ENCODE results near the gene SGTB.
"Not testable (repeated sequence)": the region's sequence is repeated elsewhere in the genome, so short reads cannot be mapped to it uniquely, and the experiment has no call there.

The SGTB gene

DNA sequence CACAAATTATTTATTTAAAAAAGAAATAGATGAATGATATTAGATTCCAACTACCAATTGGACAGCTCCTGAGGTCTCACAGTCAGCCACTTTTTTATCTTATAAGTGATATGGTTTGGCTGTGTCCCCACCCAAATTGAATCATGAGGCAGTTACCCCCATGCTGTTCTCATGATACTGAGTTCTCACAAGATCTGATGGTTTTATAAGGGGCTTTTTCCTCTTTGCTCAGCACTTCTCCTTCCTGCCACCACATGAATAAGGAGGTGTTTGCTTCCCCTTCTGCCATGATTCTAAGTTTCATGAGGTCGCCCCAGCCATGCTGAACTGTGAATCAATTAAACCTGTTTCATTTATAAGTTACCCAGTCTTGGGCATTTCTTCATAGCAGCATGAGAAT, 13.0 kb upstream of the SGTB start:
- no peak for DNase-seq (ENCODE audit: low read depth in 1 of 2, low spot score in 1 of 2)

DNA sequence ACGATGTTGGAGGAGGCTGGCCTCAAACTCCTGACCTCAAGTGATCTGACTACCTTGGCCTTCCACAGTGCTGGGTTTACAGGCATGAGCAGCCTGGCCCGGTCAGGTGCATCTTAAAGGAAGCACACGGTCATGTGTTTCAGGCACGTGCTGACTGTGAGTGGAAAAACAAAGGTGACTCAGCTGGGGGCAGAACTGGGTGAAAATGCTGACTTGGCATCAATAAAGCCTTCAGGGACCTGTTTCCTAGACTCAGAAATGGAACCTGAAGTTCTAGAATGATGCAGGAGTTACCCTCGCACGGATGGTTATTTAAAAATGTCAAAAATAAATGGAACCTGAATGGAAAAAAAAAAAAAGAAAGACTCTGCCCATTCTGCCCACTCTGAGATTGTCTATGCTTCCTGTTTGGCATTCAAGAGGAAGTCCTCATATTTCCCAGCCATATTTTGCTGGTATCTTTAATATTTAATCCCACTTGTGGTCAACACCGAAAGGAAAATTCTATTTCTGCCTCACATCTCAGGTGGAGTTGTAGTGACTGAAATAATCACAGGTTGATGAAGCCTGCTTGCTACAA, 12.4 kb upstream of the SGTB start:
- DNase-seq (ENCODE audit: low read depth in 1 of 2, low spot score in 1 of 2), result not testable (repeated sequence)

DNA sequence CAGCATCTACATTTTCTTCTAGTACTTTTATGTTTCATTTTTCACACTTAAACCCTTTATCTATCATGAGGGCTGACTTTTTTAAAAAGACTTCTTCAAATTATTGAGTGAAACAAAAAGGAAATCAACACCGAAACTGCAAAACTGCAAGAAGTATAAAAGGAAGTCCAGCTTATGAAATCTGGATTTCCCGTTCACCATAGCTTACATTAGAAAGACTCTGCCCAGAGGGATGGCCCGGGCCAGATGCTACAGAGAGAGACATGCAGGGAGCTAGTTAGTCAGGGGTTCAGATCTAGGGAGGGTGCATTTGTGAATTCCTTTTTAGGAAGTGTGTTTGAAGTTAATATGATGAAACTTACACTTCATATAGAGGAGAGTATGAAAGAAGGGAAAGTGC, 10.1 kb upstream of the SGTB start:
- not testable (repeated sequence) for DNase-seq (ENCODE audit: low read depth in 1 of 2, low spot score in 1 of 2)

DNA sequence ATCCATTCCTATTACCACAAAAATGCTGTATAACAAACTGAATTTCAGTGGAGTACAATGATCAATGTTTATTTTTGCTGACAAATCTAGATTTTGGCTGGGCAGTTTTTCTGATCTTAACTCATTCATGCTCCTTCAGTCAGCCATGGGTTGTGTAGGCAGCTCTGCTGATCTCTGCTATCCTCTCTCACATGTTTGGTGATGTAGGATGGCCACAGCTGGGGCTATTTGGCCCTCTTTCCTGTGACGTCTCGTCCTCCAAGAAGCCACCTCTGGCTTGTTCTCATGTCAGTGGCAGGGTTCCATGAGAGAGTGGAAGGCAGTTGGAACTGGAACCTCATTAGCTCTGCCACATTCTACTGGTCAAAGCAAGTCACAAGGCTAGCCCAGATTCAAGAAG, 9.0 kb upstream of the SGTB start:
- no peak for DNase-seq (ENCODE audit: low read depth in 1 of 2, low spot score in 1 of 2)

DNA sequence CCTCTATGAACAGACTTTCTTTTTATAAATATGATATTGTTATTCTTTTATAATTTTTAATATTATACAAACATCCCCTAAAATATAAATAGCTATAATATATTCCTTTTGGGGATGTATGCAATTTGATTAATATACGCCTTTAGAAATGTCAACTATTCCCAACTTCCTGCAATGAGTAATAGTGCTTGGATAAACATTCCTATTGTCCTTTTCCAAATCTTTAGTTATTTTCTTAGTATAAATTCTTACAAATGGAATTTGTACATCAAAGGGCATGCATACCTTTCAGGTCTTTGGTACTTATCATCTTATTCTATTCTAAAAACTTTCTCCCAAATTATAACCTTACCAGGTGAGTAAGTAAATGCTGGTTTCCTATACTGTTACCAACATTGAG, 6.3 kb upstream of the SGTB start:
- no peak for DNase-seq (ENCODE audit: low read depth in 1 of 2, low spot score in 1 of 2)

DNA sequence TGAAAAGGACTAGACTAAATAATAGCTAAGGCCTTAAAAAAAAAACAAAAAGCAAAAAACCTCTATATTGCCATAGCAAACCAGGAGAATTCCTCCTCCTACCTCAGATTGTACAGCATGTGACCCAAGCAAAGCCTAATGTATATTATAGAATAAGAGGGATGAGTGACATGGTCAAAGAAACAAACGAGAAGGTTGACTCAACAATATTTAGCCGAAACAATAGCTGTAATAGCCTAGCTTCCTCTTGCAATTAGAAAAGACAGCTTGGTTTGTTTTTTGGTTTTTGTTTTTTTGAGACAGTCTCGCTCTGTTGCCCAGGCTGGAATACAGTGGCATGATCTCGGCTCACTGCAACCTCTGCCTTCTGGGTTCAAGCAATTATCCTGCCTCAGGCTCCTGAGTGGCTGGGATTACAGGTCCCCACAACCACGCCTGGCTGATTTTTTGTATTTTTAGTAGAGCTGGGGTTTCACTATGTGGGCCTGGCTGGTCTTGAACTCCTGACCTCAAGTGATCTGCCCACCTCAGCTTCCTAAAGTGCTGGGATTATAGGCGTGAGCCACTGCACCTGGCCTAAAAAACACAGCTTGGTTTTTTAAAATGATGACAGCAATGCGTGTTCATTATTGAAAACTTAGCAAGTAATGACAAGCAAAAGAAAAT, 5.7 kb upstream of the SGTB start:
- no peak for DNase-seq (ENCODE audit: low read depth in 1 of 2, low spot score in 1 of 2)

DNA sequence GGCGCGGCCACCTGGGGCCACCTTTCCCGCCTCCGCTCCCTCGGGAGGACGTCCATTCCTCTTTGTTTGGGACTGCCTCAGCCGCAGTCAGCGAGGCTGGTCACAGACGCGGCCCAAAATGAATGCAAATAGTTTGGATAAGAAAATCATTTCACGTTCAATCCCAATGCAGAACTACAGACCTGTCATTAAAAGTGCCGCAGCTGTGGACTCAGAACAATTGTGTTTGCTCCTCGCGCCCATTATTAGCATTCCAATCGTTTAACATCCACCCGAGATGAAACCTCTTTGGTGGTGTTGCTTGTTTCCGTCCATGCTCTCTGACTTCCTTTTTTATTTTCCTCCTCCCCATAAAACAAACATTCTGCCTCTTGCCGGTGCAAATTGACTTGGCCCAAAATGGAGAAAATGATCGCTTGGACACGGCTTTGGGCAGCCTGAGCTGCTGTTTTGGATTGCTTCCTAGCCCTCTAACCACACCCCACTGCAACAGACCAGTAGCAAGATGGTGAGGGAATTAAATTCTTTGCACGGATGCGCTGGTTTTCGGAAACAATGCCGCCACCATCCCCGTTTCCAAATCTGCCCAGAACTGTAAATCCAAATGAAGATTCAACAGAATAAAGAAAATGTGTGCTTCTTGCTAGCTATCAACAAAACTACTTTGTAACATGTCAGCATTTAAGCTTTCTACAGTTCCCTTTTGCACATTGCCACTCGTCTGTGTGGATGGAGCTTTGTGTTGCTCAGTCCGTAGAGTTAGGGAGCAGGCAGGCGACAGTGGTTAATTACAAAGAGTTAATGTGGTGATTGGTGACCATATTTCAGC, 880 bp upstream of the SGTB start:
- DNase-seq (ENCODE audit: low read depth in 1 of 2, low spot score in 1 of 2), result no peak

DNA sequence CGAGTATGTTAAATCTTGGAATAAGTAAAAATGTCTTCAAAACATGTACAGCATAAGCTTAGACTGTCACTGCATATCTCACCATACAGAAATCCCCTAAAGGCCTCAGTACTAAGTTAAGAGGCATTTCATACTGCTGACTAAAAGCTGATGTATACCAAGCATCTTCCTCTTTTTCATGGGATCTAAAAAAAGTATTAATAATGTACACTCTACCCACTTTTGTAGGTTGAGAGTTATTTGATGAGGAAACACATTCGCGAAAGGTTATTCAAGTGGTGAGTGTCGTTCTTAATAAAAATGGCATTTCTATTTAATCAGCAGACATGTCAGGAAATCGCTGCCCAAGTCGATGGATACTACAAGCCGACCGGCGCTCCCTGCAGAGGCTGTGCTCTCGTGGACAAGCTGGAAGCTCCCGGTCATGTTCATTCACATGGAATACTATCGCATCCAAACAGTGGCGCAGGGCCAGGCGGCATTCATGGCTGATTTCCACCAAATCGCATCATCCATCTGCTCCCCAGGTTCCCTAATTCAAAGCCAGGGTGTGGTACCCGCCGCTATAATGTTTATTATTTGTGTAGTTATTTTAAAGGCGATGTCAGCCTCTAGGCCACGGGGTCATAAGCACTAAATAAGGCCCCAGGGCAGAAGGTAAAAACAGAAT, 724 bp downstream of the SGTB start:
- DNase-seq (ENCODE audit: low read depth in 1 of 2, low spot score in 1 of 2), result no peak

DNA sequence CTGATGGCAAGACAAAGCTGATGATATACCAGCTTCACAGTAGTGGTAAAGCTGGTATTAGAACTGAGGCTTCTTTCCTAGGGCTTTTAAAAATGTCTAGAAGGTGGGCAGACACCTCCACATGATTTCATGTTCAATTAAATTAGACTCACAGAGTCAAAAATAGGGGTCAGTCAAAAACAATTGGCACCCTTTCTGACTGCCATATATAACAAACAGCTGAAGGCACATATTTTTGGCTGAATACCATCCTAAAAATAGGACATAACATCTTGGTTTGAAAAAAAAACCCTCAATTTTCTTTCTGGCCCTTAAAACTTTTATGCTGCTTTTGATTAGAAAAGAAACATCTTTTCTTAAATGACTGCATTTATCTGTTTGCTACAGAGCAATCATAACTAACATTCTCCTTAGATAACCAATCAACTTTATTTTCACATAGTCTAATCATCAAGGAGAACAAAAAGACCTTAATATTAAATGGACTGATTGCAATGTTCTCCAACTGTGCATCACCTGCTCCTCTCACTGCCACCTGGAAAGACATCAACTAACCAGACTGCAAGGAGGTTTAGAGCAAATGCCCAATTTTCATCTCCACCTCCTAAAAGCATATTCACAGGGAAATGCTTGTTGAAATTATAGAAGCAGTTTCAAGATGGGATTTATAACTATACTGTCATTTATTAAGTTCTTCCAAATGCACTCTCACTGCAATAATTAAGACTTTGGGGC, 3.2 kb downstream of the SGTB start:
- DNase-seq (ENCODE audit: low read depth in 1 of 2, low spot score in 1 of 2), result no peak

DNA sequence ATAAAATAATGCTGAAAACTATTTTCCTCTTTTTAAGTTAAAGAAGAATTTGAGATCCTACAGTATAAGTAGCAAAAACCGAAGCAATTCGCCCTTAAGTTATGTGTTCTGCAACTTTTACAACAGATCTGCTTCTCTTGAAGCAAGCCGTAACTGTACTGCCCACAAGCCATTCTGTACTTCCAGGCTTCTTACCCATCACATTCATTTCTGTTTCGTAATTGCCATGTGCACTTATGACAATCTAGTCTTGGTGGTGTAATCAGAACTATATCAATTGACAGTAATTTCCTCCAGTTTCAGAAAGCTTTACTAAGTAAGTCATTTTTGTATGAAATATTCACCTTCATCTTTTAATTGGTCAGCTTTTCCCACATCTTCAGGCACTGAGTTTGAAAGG, 13.8 kb downstream of the SGTB start:
- DNase-seq (ENCODE audit: low read depth in 1 of 2, low spot score in 1 of 2), result no peak

DNA sequence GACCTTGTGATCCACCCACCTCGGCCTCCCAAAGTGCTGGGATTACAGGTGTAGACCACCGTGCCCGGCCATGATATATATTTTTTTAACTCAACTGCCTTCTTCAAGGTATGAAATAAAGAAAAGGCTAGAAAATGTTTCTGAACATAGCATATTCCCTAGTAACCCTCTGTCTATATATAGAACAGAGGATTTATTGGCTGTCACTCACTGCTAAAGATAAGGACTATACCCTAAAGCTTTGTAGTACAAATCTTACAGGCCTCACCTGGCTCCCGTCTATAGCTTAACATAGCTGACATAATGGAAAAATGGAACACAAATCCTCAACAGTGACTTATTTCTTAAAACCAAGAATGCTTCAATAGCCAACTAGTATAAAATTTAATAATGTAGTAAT, 14.2 kb downstream of the SGTB start:
- no peak for DNase-seq (ENCODE audit: low read depth in 1 of 2, low spot score in 1 of 2)

DNA sequence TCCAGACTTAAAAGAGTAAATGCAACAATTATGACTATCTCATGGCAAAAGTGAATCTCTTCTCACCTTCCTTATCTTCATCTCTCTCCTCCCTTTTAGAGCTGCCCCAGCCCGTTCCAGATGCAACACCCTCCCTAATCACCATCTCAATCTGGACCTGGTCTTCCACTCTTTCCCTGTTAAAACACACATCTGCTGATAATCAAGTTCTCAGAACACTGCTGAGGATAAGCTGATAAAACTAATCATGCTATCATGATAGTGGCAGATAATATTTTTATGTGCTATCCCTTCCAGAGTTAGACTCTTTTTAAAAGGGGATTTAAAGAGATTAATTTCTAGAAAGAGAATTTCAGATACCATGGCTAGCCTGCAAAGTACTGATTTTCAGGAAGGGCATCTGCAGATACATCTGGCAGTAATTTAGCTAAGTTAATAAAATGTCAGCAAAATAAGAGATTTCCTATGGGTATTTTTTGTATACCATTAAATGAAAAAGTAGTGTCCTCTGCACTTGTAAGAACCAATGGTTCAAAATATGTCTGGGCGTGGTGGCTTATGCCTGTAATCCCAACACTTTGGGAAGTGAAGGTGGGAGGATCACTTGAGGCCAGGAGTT, 17.2 kb downstream of the SGTB start:
- no peak for DNase-seq (ENCODE audit: low read depth in 1 of 2, low spot score in 1 of 2)

DNA sequence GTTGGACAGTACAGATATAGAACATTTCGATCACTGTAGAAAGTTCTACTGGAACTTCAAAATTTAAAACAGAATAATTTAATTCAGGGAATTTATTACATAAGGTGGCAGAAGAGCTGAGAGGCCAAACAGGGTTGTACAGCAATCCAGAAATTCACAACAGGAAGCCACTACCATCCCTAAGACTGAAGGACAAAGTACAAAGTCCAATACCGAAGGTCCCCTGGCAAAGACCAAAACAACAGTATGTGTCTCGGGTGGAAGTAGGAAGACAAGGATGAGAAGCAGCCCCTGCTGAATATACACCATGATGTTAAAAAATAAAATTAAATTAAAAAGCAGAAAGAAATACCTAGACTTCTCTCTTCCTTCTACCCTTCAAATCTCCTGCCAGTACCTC, 19.9 kb downstream of the SGTB start:
- no peak for DNase-seq (ENCODE audit: low read depth in 1 of 2, low spot score in 1 of 2)

DNA sequence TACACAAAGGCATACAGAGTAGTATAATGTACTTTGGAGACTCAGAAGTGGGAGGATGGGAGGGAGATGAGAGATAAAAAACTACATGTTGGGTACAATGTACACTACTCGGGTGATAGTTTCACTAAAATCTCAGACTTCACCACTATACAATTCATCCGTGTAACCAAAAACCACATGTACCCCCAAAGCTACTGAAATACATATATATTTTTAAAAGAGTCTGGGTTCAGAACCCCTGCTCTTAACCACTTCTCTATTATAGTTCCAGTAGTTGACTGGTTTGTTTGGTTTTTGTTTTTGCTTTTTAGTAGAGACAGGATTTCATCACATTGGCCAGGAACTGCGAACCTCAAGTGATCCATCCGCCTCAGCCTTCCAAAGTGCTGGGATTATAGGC, 22.6 kb downstream of the SGTB start:
- DNase-seq (ENCODE audit: low read depth in 1 of 2, low spot score in 1 of 2), result no peak

DNA sequence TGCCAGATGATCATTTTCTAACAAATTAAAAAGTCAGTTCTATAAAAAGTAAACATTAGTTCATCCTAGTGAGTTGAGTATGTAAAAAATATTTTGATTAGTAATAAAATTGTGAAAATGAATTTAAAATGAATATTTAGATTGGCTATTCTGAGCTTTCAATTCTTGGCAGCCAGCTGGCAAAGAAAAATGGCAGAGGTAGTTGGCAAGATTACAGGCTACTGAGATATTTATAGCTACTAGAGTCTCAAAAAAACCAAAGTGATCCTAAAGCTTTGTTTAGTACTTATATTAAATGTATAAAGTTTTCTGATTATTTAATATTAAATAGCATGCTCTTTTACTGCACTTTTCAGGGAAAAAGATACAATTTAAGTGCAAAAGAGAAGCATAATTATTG, 25.0 kb downstream of the SGTB start:
- no peak for DNase-seq (ENCODE audit: low read depth in 1 of 2, low spot score in 1 of 2)

DNA sequence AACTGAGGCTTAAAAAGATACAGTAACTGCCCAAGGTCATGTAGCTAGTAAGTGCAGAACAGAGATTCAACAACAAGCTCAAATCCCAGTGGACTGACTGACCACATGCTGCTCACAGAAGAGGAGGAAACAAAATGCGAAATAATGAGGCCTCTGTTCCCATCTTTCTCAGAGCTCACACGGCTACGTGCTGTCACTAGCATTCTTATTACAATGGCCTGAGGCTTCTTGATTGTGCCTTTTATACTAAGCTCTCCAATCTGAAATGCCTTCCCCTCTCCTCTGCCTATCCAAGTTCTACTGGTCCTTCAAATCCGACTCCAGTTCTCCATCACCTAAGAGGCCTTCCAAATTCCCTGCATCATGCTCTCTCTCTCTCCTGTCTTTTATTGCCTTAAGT, 26.0 kb downstream of the SGTB start:
- DNase-seq (ENCODE audit: low read depth in 1 of 2, low spot score in 1 of 2), result no peak

DNA sequence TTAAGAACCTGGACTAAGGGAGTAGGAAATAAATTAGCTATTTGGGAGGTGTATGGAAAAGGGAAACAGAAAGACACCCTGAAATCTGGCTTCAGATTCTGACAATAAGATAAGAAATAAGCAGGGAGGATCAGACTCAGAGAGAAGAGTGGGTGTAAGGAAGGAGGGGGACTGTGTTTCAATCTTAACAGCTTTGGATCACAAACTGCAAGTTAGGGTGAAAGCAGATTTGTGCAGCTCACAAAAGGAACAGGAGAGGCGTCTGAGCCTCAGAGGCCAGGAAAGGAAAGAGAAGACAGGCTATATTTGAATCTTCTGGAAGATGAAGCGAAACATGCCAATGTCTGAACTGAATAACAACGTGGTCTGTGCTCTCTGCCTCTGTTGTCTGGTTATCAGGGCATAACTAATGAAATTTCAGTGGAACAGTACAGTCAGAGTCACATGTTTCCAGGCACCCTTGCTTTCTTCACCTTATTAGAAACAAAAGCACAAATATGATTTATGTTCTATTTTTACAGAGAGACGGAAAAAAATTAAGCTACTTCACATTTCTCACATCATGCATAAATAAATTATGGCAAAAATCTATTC, 26.6 kb downstream of the SGTB start:
- no peak for DNase-seq (ENCODE audit: low read depth in 1 of 2, low spot score in 1 of 2)

DNA sequence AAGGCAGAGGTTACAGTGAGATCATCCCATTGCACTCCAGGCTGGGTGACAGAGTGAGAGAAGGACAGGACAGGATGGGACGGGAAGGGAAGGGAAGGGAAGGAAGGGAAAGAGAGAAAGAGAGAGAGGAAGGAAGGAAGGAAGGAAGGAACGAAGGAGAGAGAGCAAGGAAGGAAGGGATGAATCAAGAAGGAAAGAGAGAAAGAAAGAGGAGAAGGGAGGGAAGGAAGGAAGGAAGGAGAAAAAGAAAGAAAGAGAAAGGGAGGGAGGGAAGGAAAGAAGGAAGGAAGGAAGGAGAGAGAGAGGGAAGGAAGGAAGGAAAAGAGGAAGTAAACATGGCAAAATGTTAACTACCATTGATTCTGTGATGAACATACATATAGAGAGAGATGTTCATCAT, 28.8 kb downstream of the SGTB start:
- DNase-seq (ENCODE audit: low read depth in 1 of 2, low spot score in 1 of 2), result no peak

DNA sequence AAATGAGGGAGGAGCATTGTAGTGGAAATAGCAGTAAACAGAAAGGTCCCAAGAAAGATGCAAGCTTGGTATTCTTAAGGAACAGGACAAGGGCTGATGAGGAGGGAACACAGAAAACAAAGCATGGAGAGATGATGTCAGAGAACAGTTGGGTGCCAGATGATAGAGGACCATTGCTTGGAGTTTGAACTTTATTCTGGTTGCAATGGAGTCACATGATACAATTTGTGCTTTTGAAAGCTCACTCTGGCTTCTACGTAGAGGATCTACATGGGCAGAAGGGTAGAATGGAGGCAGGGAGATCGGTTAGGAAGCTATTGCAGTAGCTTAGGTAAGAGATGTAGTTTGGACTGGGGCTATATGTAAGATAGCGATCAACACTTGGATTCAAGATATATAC, 39.8 kb downstream of the SGTB start:
- no peak for DNase-seq (ENCODE audit: low read depth in 1 of 2, low spot score in 1 of 2)

DNA sequence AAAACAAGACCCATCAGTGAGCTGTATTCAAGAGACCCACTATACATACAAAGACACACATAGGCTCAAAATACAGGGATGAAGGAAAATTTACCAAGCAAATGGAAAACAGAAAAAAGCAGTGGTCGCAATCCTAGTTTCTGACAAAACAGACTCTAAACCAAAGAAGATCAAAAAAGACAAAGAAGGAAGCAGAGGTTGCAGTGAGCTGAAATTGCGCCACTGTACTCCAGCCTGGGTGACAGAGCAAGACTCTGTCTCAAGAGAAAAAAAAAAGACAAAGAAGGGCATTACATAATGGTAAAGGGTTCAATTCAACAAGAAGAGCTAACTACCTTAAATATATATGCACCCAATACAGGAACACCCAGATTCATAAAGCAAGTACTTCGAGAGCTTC, 45.9 kb downstream of the SGTB start:
- not testable (repeated sequence) for DNase-seq (ENCODE audit: low read depth in 1 of 2, low spot score in 1 of 2)

DNA sequence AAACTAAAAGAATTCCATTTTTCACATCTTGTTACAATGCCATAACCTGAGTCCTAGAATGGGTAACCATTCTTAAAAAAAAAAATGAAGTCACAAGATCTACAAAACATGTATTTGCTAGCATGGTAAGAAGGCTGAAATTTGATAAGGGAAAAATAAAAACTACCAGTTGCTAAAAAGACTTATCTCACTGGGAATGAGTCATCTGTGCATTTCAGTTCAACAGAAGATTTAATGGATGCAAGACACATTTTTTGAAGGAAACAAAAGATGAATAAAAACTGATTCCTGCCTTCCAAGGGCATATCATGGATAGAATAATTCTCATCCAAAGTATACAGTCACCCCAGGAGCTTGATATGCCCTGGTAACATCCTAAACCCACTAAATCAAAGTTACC, 47.2 kb downstream of the SGTB start:
- DNase-seq (ENCODE audit: low read depth in 1 of 2, low spot score in 1 of 2), result no peak

Measured in activated CD4-positive, alpha-beta T cell treated with anti-CD3 and anti-CD28 coated beads, Interleukin-2, amount 50 U/mL, for 24 hours (primary cell).